NT2/D1 (cell line): ENCODE data around the gene RAI1.

ENCODE experiments used
- SUZ12 ChIP-seq: IDR thresholded peaks from 2 replicates; pipeline ENCODE4 v1.6.1; 2011; ENCODE audit not compliant: insufficient read length, insufficient read depth; ENCODE audit errors: extremely low read depth
- YY1 ChIP-seq: IDR thresholded peaks from 2 replicates; pipeline ENCODE4 v1.6.1; 2011; ENCODE audit not compliant: insufficient read length, insufficient read depth
- ZNF274 ChIP-seq: IDR thresholded peaks from 2 replicates; pipeline ENCODE4 v1.6.1; 2011; ENCODE audit warnings: mild to moderate bottlenecking, low read depth, low read length

DNA sequence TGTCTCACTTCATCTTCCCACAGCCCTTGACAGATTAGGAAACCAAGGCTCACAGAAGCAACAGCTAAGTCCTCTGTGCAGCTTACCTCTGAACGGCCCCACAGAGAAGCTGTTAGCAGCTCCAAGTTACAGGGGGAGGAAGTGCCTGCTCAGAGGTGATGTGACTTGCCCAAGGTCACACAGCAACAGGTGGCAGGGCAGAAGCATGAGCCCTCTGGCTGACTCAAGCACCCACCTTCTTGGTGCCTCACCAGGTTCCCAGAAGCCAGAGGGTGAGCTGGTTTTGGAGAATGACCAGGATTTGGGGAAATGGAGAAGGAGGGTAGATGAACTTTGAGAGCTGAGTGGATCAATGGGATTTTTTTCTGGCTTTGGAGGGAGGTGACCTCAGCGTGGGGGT, 14.0 kb upstream of the RAI1 start:
- TF ChIP-seq ZNF274 (no peak), YY1 (no peak), SUZ12 (no peak)
